Activated naive CD4-positive, alpha-beta T cell treated with anti-CD3 and anti-CD28 coated beads, Interleukin-2, amount 50 U/mL, for 72 hours (primary cell): ENCODE results near the gene CCDC6. TPM values are rescaled to one million over a fixed set of nuclear protein-coding genes. Genes with fewer than 3 reads are reported as not detected.
A peak's percentile ranks its signal among the peaks of the same experiment; 100 is the strongest.
"Not testable (repeated sequence)": the region's sequence is repeated elsewhere in the genome, so short reads cannot be mapped to it uniquely, and the experiment has no call there.

Experiments
- ATAC-seq, 2 donors: fragments of 150-1000 bp; cut with Tn5 transposase; 2 replicates each; pipeline ENCODE4 v1.10.0; 2021; ENCODE audit warnings: mild to moderate bottlenecking in 2 of 2, moderate library complexity in 2 of 2
- DNase-seq, 2 donors: peaks; one replicate each; pipeline ENCODE4 v3.0.0; 2021 to 2022; ENCODE audit warnings: low spot score in 2 of 2
- H3K27ac Mint-ChIP-seq, 2 donors: one replicate each; pipeline ENCODE4 v1.8.0; 2022; ENCODE audit warnings: mild to moderate bottlenecking in 2 of 2, mixed read lengths in 2 of 2
- H3K36me3 Mint-ChIP-seq, 2 donors: one replicate each; pipeline ENCODE4 v1.8.0; 2022; ENCODE audit warnings: mixed read lengths in 2 of 2
- H3K9me3 Mint-ChIP-seq, 2 donors: one replicate each; pipeline ENCODE4 v1.8.0; 2022; ENCODE audit warnings: mixed read lengths in 2 of 2
- total RNA-seq, 2 donors: library from RNA; stranded (reverse); gene quantifications; one replicate each; pipeline ENCODE4 v1.2.3, GENCODE V29; 2022

The CCDC6 gene
- total RNA-seq, 2 donors from 2014 or later = 28.9 to 66.0 TPM

DNA sequence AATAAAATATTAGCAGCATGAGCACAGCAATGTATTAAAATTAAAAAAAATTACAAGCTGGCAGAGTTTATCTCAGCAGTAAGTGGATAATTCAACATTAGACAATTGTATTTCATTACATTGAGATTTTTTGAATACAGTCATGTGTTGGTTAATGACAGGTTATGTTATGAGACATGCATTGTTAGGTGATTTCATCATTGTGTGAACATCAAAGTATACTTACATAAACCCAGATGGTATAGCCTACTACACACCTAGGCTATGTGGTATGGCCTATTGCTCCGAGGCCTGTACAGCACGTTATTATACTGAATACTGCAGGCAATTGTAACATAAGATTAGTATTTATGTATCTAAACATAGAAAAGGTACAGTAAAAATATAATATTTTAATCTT lies 29.7 kb downstream of the CCDC6 start:
- no peak for ATAC-seq
- DNase-seq = no peak
- Mint-ChIP-seq H3K27ac (peak overlapping the region in 1 of 2 donors; percentile 22), H3K36me3 (peaks cover 5 to 20% of the 10 kb centered on the region in 2 donors), H3K9me3 (peaks cover 0 to 4% of the 10 kb centered on the region in 2 donors)

- peaks cover 5 to 20% of the 10 kb centered on the region in 2 donors for H3K36me3 Mint-ChIP-seq
- H3K27ac Mint-ChIP-seq = peak overlapping the region in 1 of 2 donors; percentile 67
- not testable (repeated sequence) for ATAC-seq, DNase-seq, H3K9me3 Mint-ChIP-seq
Measured at GRCh38 chr10:59876208-59876607, 30.1 kb downstream of the CCDC6 start.

- ATAC-seq = no peak
- H3K27ac Mint-ChIP-seq = no peak overlapping the region
- peaks cover 5 to 24% of the 10 kb centered on the region in 2 donors for H3K36me3 Mint-ChIP-seq
Measured at GRCh38 chr10:59873896-59874295, 32.5 kb downstream of the CCDC6 start.

GRCh38 chr10:59872892-59873463 lies 33.4 kb downstream of the CCDC6 start:
- H3K36me3 Mint-ChIP-seq = peaks cover 5 to 24% of the 10 kb centered on the region in 2 donors
- H3K9me3 Mint-ChIP-seq = peaks cover 0 to 4% of the 10 kb centered on the region in 2 donors
- no peak for DNase-seq
- H3K27ac Mint-ChIP-seq = peak overlapping the region in 1 of 2 donors; percentile 76
- peak in 1 of 2 donors; percentile 62 for ATAC-seq

More at GRCh38 chr10:59873896-59874295, 32.5 kb downstream of the CCDC6 start:
- H3K9me3 Mint-ChIP-seq = peaks cover 0 to 4% of the 10 kb centered on the region in 2 donors
- DNase-seq = no peak

GRCh38 chr10:59870152-59870551 lies 36.2 kb downstream of the CCDC6 start:
- DNase-seq (no peak), ATAC-seq (peak; percentile 44 to 73)
- Mint-ChIP-seq H3K9me3 (no peaks in the 10 kb centered on the region), H3K36me3 (peaks cover 0 to 11% of the 10 kb centered on the region in 2 donors), H3K27ac (peak overlapping the region; percentile 24 to 27)

DNA sequence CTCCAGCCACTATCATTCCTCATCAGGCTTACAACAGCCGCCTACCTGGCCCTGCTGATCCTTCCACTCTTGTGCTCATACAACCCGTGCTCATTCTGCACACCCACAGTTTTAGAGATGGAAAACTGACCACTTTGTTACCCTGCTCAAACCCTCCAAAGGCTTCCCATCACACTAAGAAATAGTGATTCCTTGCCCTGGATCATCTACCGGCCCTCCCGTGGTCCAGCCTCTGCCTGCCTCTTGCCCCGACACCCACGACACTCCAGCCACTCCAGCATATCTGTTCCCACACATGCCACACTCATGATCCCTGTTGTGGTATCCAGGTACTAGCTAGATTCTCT lies 36.8 kb downstream of the CCDC6 start:
- H3K27ac Mint-ChIP-seq = peak overlapping the region; percentile 24 to 27
- no peaks in the 10 kb centered on the region for H3K9me3 Mint-ChIP-seq
- ATAC-seq = no peak
- H3K36me3 Mint-ChIP-seq = peaks cover 0 to 8% of the 10 kb centered on the region in 2 donors
- DNase-seq = no peak

GRCh38 chr10:59868696-59869593 lies 37.4 kb downstream of the CCDC6 start:
- ATAC-seq = no peak
- DNase-seq = no peak
- H3K36me3 Mint-ChIP-seq = peaks cover 0 to 8% of the 10 kb centered on the region in 2 donors
- peak overlapping the region in 1 of 2 donors; percentile 27 for H3K27ac Mint-ChIP-seq
- H3K9me3 Mint-ChIP-seq = no peaks in the 10 kb centered on the region

DNA sequence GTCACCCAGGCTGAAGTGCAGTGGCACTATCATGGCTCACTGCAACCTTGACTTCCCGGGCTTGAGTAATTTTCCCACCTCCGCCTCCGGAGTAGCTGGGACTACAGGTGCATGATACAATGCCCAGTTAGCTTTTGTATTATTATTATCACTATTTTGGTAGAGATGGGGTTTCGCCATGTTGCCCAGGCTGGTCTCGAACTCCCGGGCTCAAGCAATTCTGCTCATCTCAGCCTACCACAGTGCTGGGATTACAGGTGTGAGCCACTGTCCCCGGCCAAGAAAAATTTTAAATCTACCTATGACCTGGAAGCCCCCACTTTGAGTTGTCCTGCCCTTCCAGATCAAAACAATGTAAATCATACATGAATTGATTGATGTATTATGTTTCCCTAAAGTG lies 38.8 kb downstream of the CCDC6 start:
- no peak overlapping the region for H3K27ac Mint-ChIP-seq
- no peak for DNase-seq
- H3K36me3 Mint-ChIP-seq = peaks cover 0 to 8% of the 10 kb centered on the region in 2 donors
- no peaks in the 10 kb centered on the region for H3K9me3 Mint-ChIP-seq
- no peak for ATAC-seq

DNA sequence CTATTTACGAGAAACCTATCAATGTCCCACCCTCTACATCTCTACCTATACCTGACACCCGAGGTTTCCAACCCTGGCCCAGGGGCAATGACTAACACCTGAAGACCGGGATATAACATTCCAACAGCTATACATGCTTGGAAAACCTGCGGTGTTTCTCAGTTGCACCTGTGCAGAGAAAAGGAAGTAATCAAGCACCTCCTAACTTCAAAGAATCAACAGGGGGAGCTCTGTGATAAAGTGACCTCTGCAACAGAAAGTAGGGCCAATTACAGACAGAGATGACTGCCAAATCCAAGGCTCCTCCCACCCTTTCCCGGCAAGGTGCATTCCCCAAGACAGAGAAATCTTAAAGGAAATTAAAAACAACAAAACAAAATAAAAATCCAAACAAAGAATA lies 41.3 kb downstream of the CCDC6 start:
- DNase-seq = no peak
- peaks cover 0 to 5% of the 10 kb centered on the region in 2 donors for H3K9me3 Mint-ChIP-seq
- H3K27ac Mint-ChIP-seq = peak overlapping the region in 1 of 2 donors; percentile 12
- peak; percentile 19 to 45 for ATAC-seq
- peaks cover 7 to 23% of the 10 kb centered on the region in 2 donors for H3K36me3 Mint-ChIP-seq

DNA sequence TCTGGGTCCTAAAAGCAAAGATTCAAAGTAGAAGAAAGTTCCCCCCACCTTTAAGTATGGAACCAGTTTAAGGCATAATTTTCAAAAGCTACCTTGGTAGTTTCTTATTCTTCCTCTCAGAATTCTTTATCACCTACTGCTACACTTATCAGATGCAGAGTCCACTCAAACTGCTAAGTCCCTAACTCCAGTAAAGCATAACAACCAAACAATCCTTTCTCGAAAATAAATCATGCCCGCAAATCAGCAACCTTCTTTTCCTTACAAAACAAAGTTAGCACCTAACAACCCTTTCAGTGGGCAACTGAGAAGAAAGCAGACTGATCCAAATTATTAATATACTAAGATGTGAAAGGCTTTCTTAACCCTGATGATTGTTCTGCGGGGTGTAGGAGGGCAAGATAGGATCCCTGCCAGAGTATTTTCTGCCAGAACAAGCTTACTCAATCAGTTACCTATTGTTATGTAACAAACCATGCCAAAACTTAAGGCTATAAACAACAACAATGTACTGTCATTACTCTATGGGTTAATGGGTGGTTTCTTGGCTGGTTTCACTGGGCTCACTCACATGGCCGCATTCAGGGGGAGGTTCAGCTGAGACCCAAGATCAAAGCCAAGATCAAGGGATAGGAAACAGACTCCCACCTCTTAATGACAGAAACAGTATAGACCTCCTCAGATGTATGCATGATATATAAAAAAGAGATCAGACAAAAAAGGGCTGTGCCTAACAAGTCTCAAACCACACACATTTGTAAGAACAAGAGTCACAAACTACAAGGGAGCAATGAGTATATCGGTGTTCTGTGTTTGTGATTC lies 42.0 kb downstream of the CCDC6 start:
- peak; percentile 78 to 94 for ATAC-seq
- peak overlapping the region in 1 of 2 donors; percentile 39 for H3K27ac Mint-ChIP-seq

GRCh38 chr10:59859570-59859969 lies 46.8 kb downstream of the CCDC6 start:
- H3K36me3 Mint-ChIP-seq = peaks cover 7 to 47% of the 10 kb centered on the region in 2 donors
- H3K9me3 Mint-ChIP-seq = peaks cover 0 to 10% of the 10 kb centered on the region in 2 donors
- ATAC-seq (no peak), DNase-seq (no peak)
- H3K27ac Mint-ChIP-seq = no peak overlapping the region

More for the DNA sequence above, 42.0 kb downstream of the CCDC6 start:
- no peak for DNase-seq
- peaks cover 0 to 9% of the 10 kb centered on the region in 2 donors for H3K9me3 Mint-ChIP-seq
- H3K36me3 Mint-ChIP-seq = peaks cover 7 to 26% of the 10 kb centered on the region in 2 donors

- H3K9me3 Mint-ChIP-seq = peaks cover 0 to 10% of the 10 kb centered on the region in 2 donors
- DNase-seq (no peak), ATAC-seq (no peak)
- no peak overlapping the region for H3K27ac Mint-ChIP-seq
- peaks cover 7 to 56% of the 10 kb centered on the region in 2 donors for H3K36me3 Mint-ChIP-seq
Measured at GRCh38 chr10:59857921-59858320, 48.4 kb downstream of the CCDC6 start.

DNA sequence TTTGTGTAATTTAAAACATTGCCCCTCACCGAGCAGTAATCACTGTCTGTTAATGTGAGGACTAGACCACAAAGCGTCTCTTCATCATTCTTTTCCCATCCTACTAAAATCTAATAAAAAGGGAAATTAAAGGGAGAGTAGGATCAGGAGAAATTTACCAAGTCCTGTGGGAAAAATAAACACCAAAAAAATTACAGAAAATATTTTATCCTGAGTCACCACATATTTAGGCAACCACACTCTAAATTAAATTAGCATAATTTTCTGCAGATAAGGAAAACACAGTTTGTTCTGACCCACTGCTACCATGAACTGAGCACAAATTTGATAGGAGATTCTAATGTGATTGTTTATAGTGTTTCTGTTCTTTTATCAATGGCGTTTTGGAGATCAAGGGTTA lies 49.3 kb downstream of the CCDC6 start:
- H3K27ac Mint-ChIP-seq = no peak overlapping the region
- H3K9me3 Mint-ChIP-seq = peaks cover 0 to 10% of the 10 kb centered on the region in 2 donors
- DNase-seq = no peak
- no peak for ATAC-seq
- peaks cover 11 to 63% of the 10 kb centered on the region in 2 donors for H3K36me3 Mint-ChIP-seq

- no peak for ATAC-seq
- DNase-seq = no peak
- Mint-ChIP-seq H3K9me3 (peaks cover 0 to 6% of the 10 kb centered on the region in 2 donors), H3K36me3 (peaks cover 5 to 59% of the 10 kb centered on the region in 2 donors), H3K27ac (peak overlapping the region in 1 of 2 donors; percentile 16)
Measured at GRCh38 chr10:59856104-59856503, 50.3 kb downstream of the CCDC6 start.

DNA sequence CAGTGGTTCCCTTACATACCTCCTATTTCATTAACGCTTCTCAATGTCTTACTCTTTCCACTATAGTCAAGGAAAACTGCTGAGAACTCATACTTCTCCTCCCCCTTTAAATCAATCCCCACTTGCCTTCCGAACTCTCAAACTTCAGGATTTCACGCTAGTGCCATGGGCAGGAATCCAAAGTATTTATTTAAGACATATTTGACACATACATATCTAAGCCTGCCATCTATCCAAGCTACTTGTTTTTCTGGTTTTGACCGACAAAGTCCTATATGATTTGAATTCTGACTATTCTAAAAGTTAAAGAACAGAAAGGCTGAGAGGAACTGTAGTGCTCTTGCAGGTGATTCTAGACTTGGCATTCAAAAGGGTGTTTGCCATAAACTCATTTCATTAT lies 51.8 kb downstream of the CCDC6 start:
- peaks cover 5 to 49% of the 10 kb centered on the region in 2 donors for H3K36me3 Mint-ChIP-seq
- ATAC-seq = no peak
- H3K27ac Mint-ChIP-seq = peak overlapping the region in 1 of 2 donors; percentile 3
- H3K9me3 Mint-ChIP-seq = peaks cover 0 to 3% of the 10 kb centered on the region in 2 donors
- no peak for DNase-seq

- ATAC-seq (no peak), DNase-seq (no peak)
- H3K36me3 Mint-ChIP-seq = peaks cover 5 to 45% of the 10 kb centered on the region in 2 donors
- peak overlapping the region in 1 of 2 donors; percentile 18 for H3K27ac Mint-ChIP-seq
- H3K9me3 Mint-ChIP-seq = no peaks in the 10 kb centered on the region
Measured at GRCh38 chr10:59852670-59853069, 53.7 kb downstream of the CCDC6 start.
